ENCODE results near the gene TVP23B.
"Not testable (repeated sequence)": the region's sequence is repeated elsewhere in the genome, so short reads cannot be mapped to it uniquely, and the experiment has no call there.

The TVP23B gene

GRCh38 chr17:18791402-18791801 is 10.4 kb downstream of the TVP23B start:
- DNase-seq (ENCODE audit: low read depth in 2 of 2): not testable (repeated sequence)

GRCh38 chr17:18794841-18795240 is 13.9 kb downstream of the TVP23B start:
- not testable (repeated sequence) for DNase-seq (ENCODE audit: low read depth in 2 of 2)

GRCh38 chr17:18796887-18797286 is 15.9 kb downstream of the TVP23B start:
- DNase-seq (ENCODE audit: low read depth in 2 of 2): not testable (repeated sequence)

GRCh38 chr17:18803458-18804245 is 22.7 kb downstream of the TVP23B start:
- DNase-seq (ENCODE audit: low read depth in 2 of 2): not testable (repeated sequence)

GRCh38 chr17:18815924-18816323 is 34.9 kb downstream of the TVP23B start:
- DNase-seq (ENCODE audit: low read depth in 2 of 2): not testable (repeated sequence)

DNA sequence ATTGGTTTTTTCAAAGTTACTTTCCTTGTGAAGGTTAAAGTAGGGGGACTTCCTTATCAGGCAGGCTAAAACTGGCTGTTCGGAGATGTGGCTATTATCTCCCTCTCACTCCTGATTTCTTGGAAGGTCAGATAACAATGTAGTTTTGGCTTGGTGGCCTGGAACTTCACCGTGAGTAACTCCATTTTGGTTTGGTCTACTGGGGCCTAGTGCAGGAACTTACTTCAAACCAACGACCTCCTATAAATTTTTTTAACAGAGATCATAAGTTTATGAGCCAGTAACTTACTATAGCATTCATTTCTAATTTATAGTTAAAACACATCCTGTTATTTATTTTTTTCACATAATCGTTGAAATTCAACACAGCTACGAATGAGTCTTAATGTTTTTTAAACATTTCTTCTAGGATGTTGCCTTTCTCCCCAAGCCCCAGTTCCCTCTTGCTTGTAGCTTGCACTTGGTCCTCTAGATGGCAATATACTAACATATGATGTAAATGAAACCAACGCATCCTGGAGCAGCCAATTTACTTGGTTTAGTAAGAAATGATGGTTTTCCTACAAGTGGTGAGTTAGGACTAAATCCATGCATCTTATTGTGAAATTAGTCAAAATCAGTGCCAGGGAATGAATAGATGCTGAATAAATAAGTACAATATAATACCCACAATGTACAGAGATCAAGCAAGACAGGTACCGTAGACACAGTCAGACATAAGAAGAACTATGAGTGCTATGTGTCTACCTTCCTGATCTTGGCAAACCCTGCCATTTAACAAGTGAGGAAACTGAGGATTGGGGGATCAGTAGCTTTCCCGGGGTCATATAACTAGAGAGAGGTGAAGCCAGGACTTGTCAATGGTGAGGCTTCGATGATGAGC is 35.7 kb downstream of the TVP23B start:
- peak in 1 of 2 donors; percentile 5 for DNase-seq (ENCODE audit: low read depth in 2 of 2)

DNA sequence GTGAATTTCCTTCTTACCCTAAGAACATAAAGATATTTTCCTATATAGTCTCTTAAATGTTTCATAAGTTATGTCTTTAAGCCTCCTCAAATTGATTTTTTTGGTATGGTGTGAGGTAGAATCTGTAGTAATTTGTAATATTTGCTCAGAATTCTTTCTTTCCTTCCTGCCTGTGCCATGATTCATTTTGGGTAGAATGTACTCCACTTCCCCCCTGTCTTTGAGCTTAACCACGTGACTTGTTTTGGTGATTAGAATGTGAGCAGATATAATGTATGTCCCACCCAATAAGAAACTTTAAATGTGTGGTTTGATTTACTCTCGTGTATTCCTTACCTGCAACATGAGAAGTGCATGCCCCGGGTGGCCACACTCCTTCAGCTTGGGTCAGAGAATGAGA is 40.4 kb downstream of the TVP23B start:
- DNase-seq (ENCODE audit: low read depth in 2 of 2): not testable (repeated sequence)

DNA sequence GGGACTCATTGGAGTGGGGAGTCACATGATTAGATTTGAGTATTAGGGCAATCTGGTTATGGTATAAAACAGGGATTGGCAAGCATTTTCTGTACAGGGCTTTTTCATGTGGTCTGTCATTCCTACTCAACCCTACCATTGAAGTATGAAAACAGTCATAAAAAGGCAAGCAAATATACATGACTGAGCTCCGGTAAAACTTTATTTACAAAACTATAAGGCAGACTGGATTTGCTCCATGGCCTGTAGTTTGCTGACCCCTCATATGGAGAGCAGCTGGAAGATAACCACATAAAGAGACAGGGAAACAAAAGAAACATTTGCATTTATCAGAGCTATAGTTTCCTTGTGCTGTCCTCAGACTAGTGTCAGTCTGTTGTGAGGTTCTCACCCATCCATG is 46.6 kb downstream of the TVP23B start:
- DNase-seq (ENCODE audit: low read depth in 2 of 2): not testable (repeated sequence)

GRCh38 chr17:18848501-18848900 is 67.5 kb downstream of the TVP23B start:
- no peak for DNase-seq (ENCODE audit: low read depth in 2 of 2)

DNA sequence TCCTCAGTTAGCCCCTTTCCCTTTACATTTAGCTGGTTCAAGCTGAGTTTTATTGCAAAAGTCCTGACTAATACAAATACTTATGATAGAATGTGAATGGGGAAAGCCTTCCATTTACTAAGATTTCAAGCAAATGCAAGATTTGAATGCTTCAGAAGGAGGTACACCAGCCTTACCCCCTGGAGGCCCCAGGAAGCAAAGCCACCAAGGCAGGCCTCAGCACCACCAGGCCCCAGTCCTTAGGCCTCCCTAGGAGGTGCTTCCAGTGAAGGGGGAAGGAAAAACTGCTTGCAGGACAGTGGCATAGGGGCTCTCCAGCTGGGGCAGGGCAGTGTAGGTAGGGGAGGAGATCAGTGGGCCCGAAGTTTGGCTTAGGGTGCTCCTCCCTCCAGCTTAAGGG is 69.7 kb downstream of the TVP23B start:
- DNase-seq (ENCODE audit: low read depth in 2 of 2): no peak

DNA sequence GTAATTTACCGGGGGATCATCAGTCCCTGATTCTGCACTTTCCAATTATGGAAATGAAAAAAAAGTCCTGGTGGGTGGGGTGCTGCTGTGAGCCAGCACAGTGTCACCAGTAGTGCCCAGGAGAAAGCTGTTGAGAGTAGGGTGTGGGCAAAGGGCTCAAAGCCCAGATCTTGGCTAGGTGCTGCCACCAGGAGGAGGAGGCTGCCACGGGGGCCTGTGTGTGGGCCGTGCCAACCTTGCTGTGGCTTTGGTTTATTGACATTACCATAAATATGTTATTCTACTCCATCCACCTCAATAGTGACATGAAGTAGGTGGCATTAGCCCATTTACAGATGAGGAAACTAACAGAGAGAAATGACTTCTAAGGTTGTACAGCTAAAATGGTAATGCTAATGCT is 70.2 kb downstream of the TVP23B start:
- DNase-seq (ENCODE audit: low read depth in 2 of 2): no peak

DNA sequence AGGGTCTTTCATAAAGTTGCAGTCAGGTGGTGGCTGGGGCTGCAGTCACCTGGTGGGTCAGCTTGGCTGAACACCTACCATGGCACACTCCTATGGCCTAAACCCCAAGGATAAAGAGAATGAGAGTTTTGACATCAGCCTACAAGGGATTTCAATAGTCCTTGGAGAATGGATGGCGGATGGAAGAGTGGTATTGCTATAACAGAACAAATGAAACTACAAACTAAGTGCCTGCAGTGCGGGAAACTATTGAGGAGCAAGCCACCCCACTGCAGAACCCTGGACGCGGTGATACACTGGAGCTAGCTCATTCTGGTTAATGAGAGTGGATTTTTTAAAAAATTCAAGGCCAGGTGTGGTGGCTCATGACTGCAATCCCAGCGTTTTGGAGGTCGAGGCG is 74.0 kb downstream of the TVP23B start:
- DNase-seq (ENCODE audit: low read depth in 2 of 2): no peak

DNA sequence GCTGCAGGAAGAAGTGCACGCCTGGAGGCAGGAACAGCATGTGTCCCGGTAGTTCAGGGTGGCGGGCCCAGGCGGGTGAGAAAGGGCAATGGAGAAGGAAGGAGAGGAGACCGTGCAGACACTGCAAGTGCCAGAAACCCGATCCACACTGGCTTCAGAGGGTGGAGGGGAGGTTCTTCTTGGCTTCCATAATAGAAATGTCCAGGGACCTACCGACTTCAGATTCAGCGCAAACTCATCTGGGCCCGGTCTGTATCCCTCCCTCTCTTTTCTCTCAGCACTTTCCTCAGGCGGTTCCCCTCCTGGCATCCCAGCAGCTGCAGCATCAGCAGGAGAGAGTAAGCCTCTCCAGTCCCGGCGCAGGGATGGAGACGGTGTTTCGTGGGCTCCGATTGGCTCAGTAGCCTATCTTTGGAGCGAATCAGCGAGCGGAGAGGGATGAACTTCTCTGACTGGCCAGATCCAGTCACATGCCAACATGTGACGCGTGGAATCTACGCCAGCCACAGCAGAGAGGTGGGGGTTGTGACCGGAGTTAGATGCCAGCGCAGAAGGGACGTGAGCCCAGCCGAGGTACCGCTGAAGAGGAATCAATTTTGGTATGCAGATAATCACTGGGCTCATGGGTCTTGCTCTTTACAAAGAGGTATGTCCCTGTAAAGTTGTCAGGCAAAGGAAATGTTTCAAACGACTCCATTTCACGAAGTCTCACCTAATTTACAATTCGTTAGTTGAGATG is 75.0 kb downstream of the TVP23B start:
- DNase-seq (ENCODE audit: low read depth in 2 of 2): peak; percentile 70 to 84
